ENCODE measurements around the gene DOCK3.
A peak's percentile ranks its signal among the peaks of the same experiment; 100 is the strongest.

The DOCK3 gene

DNA sequence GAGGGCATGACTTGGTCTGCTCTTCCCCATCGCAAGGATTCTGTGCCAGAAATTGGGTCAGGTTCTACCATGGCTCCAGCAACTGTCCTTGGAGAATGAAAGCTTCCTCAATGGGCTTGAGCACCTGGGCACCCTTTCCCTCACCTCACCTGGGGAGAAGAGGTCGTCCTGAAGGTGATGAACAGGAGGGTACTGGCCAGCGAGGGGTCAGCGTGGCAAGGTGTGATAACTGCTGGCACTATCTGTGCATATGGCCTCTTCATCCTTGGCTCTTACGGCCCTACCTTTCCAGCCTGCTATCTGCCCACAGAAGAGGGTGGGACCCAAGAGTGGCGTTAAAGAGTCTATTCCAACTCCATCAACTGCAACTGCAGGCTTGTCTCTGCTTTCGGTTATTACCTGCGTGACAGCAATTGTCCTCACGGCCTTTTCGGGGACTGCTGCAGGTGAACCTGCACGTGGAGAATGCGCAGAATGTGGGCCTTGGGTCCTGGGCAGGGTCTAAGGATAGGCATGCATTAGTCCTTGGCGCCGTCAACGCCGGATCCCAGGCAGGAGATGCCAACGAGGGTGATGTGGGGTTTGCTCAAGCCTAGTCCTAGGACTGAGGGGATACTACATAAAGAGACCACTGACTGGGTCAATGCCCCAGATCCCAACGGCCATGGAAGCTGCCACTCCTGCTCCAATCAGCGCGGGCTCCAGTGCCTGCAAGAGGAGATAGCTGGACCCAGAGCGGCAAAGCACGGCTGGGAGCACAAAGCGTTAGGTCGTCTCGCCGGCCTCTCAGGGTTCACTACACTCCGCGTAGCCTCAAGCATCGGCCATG, 715.7 kb downstream of the DOCK3 start:
- ChIA-PET CTCF (interaction anchor here (0.6 to 7.5 kb wide), 33 partner anchors 10 to 1038 kb away, joined by 3 to 73 read pairs (median 5); partner anchors contain the start of genes ABHD14B, C3orf18, DCAF1 and MAPKAPK3), POLR2A (no interaction called here)
- no peak for DNase-seq (ENCODE audit: extremely low spot score)
- no peak for TF ChIP-seq CTCF (IDR thresholded peaks at IDR 0.05; ENCODE audit: control extremely low read depth, extremely low read depth, low read depth, missing control alignments)

DNA sequence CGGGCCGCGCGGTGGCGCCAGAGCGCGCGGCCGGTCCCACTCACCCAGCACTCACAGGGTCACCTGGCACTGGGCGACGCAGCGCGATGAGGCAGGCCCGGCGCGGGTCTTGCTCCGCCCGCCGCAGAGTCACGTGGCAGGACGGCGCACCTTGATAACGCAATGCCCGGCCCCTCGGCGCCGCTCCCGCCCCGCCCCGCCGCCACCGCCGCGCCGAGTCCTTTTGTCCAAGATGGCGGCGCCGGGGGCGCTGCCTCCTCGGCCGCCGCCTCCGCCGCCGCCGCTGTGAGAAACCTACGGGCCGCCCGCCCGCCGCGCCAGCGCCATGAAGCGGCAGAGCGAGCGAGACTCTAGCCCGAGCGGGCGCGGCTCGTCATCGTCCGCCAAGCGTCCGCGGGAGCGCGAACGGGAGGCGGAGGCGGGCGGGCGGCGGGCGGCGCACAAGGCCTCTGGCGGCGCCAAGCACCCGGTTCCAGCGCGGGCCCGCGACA, 716.4 kb downstream of the DOCK3 start, which contains the start of gene RBM15B:
RBM15B (plus strand) TSS at position 211 of the 491 bp plus-strand sequence; CDS start at position 326, 115 bp downstream.
- TF ChIP-seq CTCF (IDR thresholded peaks at IDR 0.05; ENCODE audit: control extremely low read depth, extremely low read depth, low read depth, missing control alignments): peak; percentile 95
- peak; percentile 97 for DNase-seq (ENCODE audit: extremely low spot score)
- ChIA-PET CTCF (interaction anchor here (0.9 to 7.5 kb wide), 9 partner anchors 9 to 1038 kb away, joined by 3 to 73 read pairs (median 28); partner anchors contain the start of genes DCAF1 and TEX264), POLR2A (no interaction called here)

DNA sequence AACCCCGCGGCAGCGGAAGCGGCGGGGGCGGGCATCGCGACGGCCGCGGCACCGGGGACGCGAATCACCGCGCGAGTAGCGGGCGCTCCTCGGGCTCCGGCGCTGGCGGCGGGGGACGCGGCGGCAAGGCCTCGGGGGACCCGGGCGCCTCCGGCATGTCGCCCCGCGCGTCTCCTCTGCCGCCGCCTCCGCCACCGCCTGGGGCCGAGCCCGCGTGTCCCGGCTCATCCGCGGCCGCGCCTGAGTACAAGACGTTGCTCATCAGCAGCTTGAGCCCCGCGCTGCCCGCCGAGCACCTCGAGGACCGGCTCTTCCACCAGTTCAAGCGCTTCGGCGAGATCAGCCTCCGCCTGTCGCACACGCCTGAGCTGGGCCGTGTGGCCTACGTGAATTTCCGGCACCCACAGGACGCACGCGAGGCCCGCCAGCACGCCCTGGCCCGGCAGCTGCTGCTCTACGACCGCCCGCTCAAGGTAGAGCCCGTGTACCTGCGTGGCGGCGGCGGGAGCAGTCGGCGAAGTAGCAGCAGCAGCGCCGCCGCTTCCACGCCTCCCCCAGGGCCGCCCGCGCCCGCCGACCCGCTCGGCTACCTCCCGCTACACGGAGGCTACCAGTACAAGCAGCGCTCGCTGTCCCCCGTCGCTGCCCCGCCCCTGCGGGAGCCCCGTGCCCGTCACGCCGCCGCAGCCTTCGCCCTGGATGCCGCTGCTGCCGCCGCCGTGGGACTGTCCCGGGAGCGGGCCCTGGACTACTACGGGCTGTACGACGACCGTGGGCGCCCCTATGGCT, 717.0 kb downstream of the DOCK3 start:
- peak; percentile 43 for DNase-seq (ENCODE audit: extremely low spot score)
- no peak for TF ChIP-seq CTCF (IDR thresholded peaks at IDR 0.05; ENCODE audit: control extremely low read depth, extremely low read depth, low read depth, missing control alignments)
- CTCF ChIA-PET: interaction anchor here (0.9 to 7.5 kb wide), 6 partner anchors 13 to 301 kb away, joined by 3 to 71 read pairs (median 4); no protein-coding TSS in a partner anchor
- POLR2A ChIA-PET: no interaction called here

- ChIA-PET POLR2A (interaction anchor here (0.5 kb wide), 1 partner anchor 271 kb away, joined by 4 read pairs; no protein-coding TSS in a partner anchor), CTCF (interaction anchor here (0.9 to 1.7 kb wide), 5 partner anchors 13 to 300 kb away, joined by 3 to 8 read pairs (median 3); no protein-coding TSS in a partner anchor)
- DNase-seq (ENCODE audit: extremely low spot score): no peak
- no peak for TF ChIP-seq CTCF (IDR thresholded peaks at IDR 0.05; ENCODE audit: control extremely low read depth, extremely low read depth, low read depth, missing control alignments)
Measured at GRCh38 chr3:51392355-51393133, 717.8 kb downstream of the DOCK3 start.

GRCh38 chr3:51393134-51393495, 718.4 kb downstream of the DOCK3 start:
- no peak for TF ChIP-seq CTCF (IDR thresholded peaks at IDR 0.05; ENCODE audit: control extremely low read depth, extremely low read depth, low read depth, missing control alignments)
- POLR2A ChIA-PET: interaction anchor here (0.5 to 2.1 kb wide), 2 partner anchors 8 to 270 kb away, joined by 4 to 5 read pairs; partner anchors contain the start of gene MANF
- CTCF ChIA-PET: interaction anchor here (1.4 to 1.7 kb wide), 3 partner anchors 14 to 299 kb away, joined by 3 to 8 read pairs (median 4); no protein-coding TSS in a partner anchor
- DNase-seq (ENCODE audit: extremely low spot score): no peak
